Measurements from ENCODE around the gene SYNPO2. TPM values are rescaled to one million over a fixed set of nuclear protein-coding genes. Genes with fewer than 3 reads are reported as not detected.

Gene SYNPO2
- total and polyA plus RNA-seq, 2 of the 8 experiments (the other 6 are each of a cell fraction or from before 2014, with no cell fraction given) = 0.50 to 4.2 TPM

- TF ChIP-seq CHD7 (IDR thresholded peaks at IDR 0.05; ENCODE audit: insufficient replicate concordance, low read length) = no peak
Measured at GRCh38 chr4:118930255-118930654, 41.6 kb downstream of the SYNPO2 start (continued).

All from H1 (cell line).